ENCODE results near the gene C6orf89.

Gene C6orf89

DNA sequence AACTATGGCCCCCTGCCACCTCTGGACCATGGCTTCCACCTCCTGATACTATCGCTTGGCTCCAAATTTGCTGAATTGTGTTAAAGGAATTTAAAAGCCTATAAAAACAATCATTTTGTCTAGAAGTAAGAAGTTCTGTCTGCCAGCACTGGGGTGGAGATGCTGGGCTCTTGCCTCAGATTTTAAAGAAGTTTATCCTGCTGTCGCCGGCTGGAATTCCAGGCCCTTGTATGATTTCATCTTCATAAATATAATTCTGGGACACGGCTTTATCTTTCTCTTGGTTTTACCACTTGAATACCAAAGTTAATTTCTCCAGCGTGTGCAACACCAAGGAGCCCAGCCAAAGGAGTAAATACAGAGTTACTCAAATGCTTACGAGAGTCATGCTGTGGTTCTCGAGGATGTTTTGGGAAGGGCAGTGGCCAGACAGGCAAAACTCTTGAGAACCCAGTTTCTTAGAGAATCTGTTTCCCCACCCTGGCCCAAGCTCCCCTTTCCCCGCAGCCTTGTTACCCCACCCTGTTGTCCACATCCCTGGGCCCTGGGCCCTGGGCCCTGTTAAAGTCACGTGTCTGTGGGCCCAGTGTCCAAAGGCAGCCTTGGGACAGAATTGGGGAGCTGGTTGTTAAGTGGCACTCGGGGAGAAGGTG lies 31.9 kb downstream of the C6orf89 start:
- no peak for TF ChIP-seq TAF1 (IDR thresholded peaks at IDR 0.05; ENCODE audit: borderline replicate concordance, insufficient read depth, low read length)
- TF ChIP-seq SIN3A (IDR thresholded peaks at IDR 0.05; ENCODE audit: borderline replicate concordance, insufficient read depth, low read length) = no peak
- TF ChIP-seq, protein P1, sequence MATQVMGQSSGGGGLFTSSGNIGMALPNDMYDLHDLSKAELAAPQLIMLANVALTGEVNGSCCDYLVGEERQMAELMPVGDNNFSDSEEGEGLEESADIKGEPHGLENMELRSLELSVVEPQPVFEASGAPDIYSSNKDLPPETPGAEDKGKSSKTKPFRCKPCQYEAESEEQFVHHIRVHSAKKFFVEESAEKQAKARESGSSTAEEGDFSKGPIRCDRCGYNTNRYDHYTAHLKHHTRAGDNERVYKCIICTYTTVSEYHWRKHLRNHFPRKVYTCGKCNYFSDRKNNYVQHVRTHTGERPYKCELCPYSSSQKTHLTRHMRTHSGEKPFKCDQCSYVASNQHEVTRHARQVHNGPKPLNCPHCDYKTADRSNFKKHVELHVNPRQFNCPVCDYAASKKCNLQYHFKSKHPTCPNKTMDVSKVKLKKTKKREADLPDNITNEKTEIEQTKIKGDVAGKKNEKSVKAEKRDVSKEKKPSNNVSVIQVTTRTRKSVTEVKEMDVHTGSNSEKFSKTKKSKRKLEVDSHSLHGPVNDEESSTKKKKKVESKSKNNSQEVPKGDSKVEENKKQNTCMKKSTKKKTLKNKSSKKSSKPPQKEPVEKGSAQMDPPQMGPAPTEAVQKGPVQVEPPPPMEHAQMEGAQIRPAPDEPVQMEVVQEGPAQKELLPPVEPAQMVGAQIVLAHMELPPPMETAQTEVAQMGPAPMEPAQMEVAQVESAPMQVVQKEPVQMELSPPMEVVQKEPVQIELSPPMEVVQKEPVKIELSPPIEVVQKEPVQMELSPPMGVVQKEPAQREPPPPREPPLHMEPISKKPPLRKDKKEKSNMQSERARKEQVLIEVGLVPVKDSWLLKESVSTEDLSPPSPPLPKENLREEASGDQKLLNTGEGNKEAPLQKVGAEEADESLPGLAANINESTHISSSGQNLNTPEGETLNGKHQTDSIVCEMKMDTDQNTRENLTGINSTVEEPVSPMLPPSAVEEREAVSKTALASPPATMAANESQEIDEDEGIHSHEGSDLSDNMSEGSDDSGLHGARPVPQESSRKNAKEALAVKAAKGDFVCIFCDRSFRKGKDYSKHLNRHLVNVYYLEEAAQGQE (IDR thresholded peaks at IDR 0.05; ENCODE audit: insufficient read depth in 1 of 2, low read depth in 2 of 2, low read length in 2 of 2) = no peak
- TF ChIP-seq POLR2AphosphoS5 (IDR thresholded peaks at IDR 0.05; ENCODE audit: low read depth, low read length) = no peak

DNA sequence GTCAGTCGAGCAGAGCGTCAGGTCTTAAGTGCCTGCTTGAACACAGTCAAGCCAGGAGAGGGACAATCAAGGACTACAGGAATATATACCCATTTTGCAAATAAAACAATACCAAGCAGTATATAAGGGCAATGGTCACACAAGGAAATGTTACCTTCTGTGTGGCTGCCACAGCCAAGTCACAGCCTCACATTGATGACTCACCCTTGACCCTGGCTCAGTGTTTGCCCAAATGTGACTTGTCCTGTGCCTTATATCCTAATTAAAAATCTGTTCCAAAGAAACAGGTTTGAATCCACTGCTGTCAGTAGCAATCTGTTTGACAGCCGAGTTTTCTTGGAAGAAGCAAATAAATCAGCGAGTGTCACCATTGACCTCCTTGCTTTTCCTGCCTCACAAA lies 34.3 kb downstream of the C6orf89 start:
- no peak for TF ChIP-seq SIN3A (IDR thresholded peaks at IDR 0.05; ENCODE audit: borderline replicate concordance, insufficient read depth, low read length)
- no peak for TF ChIP-seq POLR2AphosphoS5 (IDR thresholded peaks at IDR 0.05; ENCODE audit: low read depth, low read length)
- TF ChIP-seq TAF1 (IDR thresholded peaks at IDR 0.05; ENCODE audit: borderline replicate concordance, insufficient read depth, low read length) = no peak
- no peak for TF ChIP-seq FOXP2 (optimal IDR thresholded peaks at IDR 0.05; ENCODE audit: borderline replicate concordance, extremely low read depth, extremely low read length, insufficient read depth)

DNA sequence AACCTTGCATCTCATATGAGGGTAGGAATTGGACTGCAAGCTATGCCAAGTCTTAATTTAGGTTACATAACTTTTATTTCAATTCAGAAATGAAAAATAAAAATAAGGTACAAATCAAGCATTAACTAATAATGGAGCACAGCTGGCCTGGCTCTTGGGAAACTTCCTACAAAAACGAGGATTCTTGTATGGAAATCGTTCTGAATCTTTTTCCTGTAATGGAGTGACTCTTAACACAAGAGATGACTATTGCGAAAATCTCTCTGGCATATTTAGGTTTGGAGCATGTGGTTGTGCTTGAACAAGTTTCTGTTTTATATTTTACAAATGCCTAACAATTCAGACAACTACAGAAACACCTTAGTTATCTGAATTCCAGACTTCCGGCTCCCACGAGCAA lies 34.8 kb downstream of the C6orf89 start:
- TF ChIP-seq, protein P1 (IDR thresholded peaks at IDR 0.05; ENCODE audit: insufficient read depth in 1 of 2, low read depth in 2 of 2, low read length in 2 of 2) = no peak
- TF ChIP-seq POLR2AphosphoS5 (IDR thresholded peaks at IDR 0.05; ENCODE audit: low read depth, low read length) = no peak
- no peak for TF ChIP-seq FOXP2 (optimal IDR thresholded peaks at IDR 0.05; ENCODE audit: borderline replicate concordance, extremely low read depth, extremely low read length, insufficient read depth)
- no peak for TF ChIP-seq TAF1 (IDR thresholded peaks at IDR 0.05; ENCODE audit: borderline replicate concordance, insufficient read depth, low read length)
- no peak for TF ChIP-seq SIN3A (IDR thresholded peaks at IDR 0.05; ENCODE audit: borderline replicate concordance, insufficient read depth, low read length)

DNA sequence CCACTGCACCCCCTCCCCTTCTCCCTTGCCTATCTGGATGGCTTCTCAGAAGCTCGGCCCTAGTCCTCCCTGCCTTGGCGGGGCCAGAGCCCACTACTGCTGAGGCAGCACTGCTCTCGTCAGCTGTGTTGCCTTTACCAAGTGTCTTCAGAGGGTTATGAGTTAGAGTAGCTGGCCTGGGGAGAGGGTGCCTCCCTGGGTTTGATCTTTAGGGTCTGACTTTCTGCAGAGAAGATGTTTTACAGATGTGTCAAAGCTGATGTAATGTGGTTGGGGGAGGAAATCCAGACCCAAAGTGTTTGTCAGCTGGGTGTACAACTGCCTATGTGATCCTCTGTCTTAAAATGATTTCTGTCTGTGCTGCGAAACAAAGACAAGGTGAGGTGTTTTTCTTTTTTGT lies 38.4 kb downstream of the C6orf89 start:
- no peak for TF ChIP-seq TAF1 (IDR thresholded peaks at IDR 0.05; ENCODE audit: borderline replicate concordance, insufficient read depth, low read length)
- TF ChIP-seq POLR2AphosphoS5 (IDR thresholded peaks at IDR 0.05; ENCODE audit: low read depth, low read length) = no peak
- no peak for TF ChIP-seq SIN3A (IDR thresholded peaks at IDR 0.05; ENCODE audit: borderline replicate concordance, insufficient read depth, low read length)
- no peak for TF ChIP-seq FOXP2 (optimal IDR thresholded peaks at IDR 0.05; ENCODE audit: borderline replicate concordance, extremely low read depth, extremely low read length, insufficient read depth)
- TF ChIP-seq, protein P1 (IDR thresholded peaks at IDR 0.05; ENCODE audit: insufficient read depth in 1 of 2, low read depth in 2 of 2, low read length in 2 of 2) = no peak

DNA sequence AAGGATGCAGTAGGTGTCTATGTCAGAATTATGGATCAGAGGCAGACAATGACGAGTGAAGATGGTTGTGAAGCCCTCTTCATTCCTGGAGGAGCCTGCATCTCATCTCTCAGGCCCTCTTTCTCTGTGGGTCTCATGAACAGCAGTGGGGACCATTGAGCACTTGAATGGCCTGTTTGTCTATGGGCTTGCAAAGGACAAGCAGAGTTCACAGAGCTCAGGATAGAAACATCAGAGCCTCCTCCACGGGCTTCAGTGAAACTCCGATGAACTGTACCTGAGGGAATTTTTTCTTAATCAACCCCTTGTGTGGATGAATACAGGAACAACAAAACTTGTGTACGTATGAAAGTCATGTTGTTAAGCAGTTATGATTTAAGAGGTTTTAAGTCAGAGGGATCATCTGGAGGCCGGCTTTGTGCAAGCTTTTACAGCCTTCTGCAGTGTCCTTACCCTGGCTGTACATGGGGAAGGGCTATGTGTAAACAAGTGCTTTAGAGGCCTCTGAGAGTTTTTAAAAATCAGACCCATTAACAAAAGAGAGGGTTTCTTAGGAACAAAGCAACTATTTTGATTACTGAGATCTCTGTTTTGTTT lies 39.1 kb downstream of the C6orf89 start:
- no peak for TF ChIP-seq POLR2AphosphoS5 (IDR thresholded peaks at IDR 0.05; ENCODE audit: low read depth, low read length)
- no peak for TF ChIP-seq FOXP2 (optimal IDR thresholded peaks at IDR 0.05; ENCODE audit: borderline replicate concordance, extremely low read depth, extremely low read length, insufficient read depth)
- TF ChIP-seq, protein P1 (IDR thresholded peaks at IDR 0.05; ENCODE audit: insufficient read depth in 1 of 2, low read depth in 2 of 2, low read length in 2 of 2) = no peak
- no peak for TF ChIP-seq SIN3A (IDR thresholded peaks at IDR 0.05; ENCODE audit: borderline replicate concordance, insufficient read depth, low read length)
- TF ChIP-seq TAF1 (IDR thresholded peaks at IDR 0.05; ENCODE audit: borderline replicate concordance, insufficient read depth, low read length) = no peak
